ENCODE results near the gene TMIGD3. TPM values are rescaled to one million over a fixed set of nuclear protein-coding genes. Genes with fewer than 3 reads are reported as not detected.
A peak's percentile ranks its signal among the peaks of the same experiment; 100 is the strongest.

TMIGD3 gene
- polyA plus RNA-seq, 1 donor = 0.27 TPM

DNA sequence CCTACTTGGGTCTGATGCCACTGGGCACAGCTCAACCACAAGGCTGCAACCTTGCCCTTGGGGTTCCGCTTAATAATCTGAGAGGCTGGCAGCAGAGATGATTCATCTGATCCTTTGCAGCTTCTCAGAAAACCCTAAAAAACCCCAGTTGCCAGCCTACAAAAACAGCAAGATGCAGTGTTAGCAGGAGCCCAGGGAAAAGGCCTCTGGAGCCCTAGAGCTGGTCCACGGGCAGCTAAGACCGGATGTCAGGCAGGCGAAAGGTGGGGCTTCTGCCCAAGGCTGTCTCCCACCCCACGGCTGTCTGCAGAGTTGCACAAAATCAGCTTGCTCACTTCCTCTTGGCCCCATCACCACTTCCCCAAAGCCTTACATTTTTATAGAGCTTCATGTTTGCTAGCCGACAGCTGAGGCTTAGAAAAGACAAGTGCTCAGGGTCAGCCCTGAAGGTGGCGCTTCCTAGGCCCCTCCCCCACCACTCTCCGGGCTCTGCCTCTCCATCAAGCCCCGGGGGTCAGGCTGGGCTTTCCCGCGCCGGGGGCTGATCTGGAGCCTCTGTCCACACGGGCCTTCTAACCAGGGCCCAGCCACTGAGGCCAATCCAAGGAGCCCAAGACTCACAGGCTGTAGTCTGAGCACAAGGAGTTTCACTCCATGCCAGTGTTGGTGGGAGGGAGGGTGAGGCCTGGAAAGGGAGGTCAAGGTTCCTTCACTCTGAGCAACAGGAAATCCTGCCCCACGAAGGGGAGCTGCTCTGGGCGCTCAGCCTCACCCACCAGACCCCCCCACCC lies 4.2 kb upstream of the TMIGD3 start:
- peak; percentile 75 for DNase-seq

DNA sequence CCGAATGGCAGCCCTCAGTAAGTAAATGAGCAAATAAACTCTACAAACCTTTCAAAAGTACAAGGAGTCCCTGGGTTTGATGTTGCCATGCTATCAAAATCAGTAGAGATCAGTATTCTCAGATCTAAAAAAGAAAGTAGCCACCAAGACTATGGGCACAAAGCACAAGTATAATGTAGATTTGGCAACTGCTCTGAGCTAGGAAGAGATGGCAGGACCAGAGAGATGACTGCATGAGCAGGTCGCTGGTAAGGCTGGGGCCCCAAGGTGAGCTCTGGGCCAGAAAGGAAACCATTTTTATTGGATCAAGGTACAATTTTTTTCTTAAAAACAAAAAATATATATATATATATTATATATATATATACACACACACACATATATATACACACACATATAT lies 3.1 kb upstream of the TMIGD3 start:
- no peak for DNase-seq

DNA sequence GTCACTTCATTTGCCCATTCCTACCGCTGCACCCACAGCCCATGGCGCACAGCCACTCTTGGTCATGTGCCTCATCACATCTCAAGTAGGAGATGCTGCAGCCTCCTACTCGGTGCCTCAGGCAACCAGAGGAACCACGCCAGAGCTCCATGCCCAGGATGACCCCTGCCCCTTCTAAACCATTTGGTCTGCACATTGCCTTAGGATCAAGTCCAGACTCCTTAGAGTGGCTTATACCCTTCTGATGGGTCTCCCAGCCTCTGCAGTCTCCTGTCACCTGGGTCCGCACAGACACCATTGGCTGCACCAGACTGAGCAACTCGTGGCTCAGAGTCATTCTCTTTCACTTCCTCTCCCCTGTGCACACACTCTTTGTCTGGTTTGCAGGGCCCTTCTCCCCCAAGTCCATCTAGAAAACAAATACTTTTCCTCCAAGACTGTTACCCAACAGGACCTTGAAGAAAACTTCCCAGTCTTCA lies 2.2 kb upstream of the TMIGD3 start:
- DNase-seq = no peak

DNA sequence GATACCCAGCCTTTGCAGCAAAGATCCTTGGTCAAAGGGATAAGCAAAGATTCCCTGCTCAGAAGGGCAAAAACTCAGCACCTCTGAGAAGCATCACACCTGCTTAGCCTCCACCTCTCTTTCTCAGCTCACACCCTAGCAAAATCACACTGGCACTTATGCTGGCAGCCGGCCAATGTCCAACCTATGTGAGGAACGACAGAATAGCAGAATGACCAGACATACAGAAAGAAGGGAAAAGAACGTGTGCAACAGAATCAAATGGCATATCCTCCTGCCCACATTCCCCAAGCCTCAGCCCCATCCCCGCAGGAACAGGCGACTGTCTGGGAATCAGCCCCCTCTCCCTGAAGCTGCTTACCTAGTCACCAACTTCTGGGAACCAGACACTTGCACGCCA lies 664 bp upstream of the TMIGD3 start:
- DNase-seq = no peak

DNA sequence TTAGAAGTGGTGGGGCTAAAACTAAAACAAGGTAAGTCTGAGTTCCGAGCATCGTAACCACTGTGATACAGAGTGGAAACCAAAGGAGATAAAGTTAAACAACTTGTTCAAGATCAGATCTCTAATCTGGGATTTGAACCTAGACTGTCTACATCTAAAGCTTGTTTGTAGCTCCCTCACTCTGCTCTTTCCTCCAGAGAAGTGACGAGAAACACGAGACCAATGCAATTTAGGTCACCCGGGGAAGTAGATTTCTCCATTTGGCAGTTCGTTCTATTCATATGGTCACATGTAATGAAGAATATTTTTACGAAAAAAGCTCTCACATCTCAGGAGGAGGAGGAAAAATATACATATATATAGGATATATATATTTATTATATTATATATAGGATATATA lies 1.8 kb downstream of the TMIGD3 start:
- DNase-seq = no peak

DNA sequence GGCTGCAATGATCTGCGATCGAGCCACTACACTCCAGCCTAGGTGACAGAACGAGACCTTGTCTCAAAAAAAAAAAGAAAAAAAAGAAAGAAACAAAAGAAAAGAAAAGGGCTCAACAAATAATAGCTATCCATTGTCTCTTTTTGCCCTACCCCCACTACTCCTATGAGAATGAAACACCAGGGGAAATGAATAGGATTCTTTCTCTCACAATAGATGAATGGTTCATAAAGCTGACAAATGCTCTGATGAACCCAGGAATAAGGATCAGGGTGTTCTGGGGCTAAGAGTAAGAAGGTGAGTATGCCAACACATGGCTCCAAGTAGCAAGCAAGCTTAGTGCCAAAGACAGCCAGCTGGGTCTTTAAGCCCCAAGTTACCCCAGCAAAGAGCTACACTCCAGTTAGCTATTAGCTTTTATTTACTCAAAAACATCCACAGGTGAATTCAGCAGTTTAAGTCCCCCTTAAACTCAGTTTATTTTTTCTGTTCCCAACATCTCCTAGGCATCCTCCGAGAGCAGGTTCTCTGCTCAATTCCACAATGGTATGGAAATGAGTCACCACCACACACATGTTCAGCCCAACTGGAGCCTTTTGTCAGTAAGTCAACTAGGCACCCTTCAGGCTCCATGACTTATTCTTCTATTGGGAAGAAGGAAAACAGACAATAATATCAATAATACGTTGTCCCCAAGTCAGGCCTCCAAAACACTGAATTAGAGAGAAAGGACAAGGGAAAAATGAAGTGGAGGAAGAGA lies 4.2 kb downstream of the TMIGD3 start:
- no peak for DNase-seq

DNA sequence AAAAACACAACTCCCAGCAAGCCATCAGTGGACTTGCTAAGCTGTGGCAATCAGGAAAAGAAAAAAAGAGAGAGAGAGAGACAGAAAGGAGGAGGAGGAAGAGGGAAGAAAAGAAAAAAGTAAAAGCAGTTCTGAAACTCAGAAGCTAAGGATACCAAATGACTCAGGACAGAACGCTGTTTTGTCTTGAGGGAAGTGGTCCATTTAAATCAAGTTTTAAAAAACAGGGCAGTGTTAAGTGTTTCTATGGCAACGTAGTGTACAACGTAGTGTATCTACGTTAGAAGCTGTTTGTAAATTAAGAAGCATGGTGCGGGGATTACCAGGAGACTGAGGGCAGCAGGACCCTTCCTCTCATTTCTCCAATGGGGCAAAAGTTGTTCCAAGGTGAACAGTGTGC lies 5.8 kb downstream of the TMIGD3 start:
- no peak for DNase-seq

DNA sequence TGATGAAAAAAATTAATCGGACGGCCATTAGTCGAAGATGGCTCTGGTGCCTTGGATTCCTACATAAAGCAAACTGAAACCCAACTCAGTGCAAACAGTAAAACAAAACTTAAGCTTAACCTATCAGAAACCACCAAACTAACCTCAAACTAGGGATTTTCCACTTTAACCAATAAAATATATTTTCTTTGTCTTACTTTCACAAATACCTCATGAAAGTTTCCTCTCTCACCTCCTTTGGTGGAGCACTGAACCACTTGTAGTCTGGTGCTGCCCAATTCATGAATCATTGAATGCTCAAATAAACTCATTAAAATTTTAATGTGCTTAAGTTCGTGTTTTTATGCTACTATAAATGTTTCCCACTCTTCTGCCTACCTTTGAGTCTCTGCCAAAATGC lies 7.0 kb downstream of the TMIGD3 start:
- DNase-seq = no peak

DNA sequence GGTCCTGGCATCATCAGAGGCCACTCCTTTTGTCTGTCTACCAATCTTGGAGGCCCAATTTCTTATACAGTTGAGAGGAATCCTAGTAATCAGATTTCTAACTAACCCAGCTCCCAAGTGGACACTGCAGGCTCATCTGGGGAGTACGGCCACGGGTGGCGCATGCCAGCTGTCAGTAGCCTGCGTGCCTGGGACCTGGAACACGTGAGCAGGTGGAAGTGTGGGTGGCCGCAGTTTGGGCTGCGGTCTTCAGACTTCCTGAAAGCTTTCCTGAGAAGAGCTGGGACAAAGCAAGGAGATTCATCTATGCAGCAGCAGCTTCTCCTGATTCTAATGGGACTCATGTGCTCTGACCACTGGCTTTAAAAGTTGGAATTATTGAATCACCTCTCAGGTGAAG lies 12.4 kb downstream of the TMIGD3 start:
- DNase-seq = no peak

DNA sequence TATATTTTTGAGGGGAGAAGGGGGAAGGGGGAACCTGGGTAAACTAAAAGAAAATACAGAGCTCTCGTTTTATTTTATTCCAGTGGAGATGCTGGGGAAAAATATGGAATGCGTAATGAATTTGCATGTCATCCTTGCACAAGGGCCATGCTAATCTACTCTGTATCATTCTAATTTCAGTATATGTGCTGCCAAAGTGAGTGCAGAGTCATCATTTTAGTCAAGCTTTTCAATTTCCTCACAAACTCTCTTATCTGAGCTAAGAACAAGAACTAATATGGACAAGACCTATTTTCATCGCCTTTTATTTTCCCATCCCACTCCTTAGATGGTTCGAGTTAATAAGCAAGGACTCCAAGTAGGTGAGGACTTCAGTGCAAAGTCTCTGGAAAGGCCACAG lies 13.2 kb downstream of the TMIGD3 start:
- DNase-seq = no peak

DNA sequence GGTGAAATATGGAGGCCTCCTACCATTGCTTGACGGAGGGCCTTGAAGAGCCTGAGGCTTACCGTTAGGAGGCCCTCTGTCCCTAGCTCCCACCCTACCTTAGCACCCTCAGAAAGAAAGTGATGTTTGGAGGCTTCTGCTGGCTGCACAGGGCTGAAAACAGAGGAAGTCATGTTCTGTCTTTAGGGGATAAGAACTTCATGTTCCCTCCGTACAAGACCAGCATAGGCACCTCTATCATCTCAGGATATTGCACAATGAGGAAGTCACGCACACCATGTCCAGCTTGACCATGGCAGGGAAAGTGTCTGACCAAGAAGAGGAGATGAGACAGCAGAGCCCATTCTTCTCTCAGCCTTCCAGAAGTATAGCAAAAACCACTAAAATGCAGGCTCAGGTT lies 13.8 kb downstream of the TMIGD3 start:
- no peak for DNase-seq

DNA sequence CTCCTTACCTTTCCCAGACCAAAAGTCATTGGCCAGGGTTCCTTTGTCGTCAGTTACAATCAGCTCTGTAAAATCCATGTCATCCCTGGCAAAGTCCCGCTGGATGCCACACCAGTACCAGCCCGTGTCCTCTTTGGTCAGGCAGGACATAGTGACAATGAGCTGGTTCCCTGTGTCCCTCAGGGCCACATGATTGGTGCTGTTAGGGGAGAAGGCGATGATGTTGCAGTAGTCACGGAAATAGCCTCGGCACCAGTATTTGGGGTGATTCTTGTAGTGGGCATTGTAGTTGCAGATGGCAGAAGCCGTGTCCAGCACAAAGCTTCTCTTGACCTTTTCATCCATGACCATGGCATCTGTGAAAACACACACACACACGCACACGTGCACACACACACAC lies 14.8 kb downstream of the TMIGD3 start:
- DNase-seq = no peak

DNA sequence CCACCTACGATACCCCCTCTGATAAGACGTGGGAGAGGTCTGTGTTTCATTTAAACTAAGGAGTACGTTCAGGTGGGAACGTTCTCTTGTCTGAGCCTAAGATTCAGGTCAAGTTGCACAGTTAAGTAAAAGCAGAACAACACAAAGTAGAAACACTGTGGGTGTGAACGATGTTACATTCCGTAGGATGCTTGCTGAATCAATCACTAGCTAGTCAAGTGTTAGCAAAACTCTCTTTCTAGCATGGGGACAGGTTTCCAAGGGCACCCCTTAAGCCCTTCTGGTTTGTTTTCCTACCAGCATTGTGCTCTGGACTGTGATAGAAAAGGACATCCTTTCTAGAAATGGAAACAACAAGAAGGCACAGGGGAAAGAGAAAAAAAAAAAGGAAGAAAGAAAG lies 16.3 kb downstream of the TMIGD3 start:
- DNase-seq = no peak

DNA sequence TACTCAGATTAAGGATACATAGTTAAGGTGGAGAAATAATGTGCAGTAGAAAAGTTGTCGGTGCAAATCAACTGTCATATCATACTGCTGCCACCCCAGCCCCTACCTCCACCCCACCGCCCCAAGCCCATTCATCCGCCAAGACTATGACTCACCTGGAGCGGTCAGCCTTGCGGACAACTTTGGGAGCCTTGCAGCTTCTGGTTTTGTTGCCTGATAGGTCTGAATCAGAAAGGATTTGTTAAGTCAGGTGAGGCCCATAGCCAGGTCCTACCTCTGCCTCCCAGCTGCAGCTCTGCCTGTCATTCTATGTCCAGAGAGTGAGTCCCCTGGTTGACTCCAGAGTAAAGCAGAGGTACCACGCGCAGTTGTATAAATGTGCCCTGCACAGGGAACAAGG lies 17.0 kb downstream of the TMIGD3 start:
- no peak for DNase-seq

DNA sequence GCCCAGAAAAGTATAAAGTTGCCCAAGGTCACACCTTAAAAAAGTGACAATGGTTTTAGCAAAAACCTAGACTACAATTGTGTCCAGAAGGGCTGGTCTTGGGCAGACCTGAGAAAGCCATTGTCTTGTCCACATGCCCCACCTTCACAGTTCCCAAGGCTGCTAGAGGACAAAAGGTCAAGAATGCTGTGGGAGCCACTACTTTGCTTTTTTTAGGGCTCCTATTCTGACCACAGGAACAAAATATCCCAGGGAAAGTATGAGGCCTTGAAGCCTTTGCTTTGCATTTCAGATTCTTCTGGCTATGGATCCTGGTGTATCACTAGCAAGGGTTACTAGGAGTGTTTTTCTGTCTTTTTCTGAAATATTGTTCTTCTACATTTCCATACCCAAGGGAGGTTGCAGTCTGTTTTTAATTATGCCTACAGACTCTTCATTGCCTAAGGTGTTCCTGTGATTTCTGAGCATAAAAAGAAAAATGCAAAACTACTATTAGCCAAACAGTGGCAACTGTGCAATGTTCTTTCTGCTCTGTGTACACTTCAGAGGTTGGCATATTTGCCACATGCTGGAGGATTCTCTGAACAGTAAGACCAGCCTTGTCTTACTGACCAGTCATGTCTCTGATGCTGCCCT lies 18.9 kb downstream of the TMIGD3 start:
- DNase-seq = no peak

DNA sequence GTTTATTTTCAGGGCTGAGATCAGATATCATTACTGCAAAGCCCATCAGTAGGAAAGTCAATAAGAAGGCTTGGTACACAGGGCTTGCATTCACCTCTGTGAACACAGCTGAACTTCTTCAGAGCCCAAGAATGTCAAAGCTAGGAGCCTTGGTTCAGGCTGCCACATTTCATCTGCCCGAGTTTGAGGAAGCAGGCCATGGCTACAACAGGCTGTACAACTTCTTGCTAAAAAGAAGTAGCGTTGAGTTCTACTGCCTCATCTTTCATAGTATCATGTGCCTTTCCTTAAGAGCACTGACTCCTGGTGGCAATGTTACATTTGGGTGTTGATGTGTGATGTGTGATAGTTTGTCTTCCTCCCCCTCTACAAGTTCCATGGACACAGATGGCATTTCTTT lies 19.6 kb downstream of the TMIGD3 start:
- DNase-seq = no peak

DNA sequence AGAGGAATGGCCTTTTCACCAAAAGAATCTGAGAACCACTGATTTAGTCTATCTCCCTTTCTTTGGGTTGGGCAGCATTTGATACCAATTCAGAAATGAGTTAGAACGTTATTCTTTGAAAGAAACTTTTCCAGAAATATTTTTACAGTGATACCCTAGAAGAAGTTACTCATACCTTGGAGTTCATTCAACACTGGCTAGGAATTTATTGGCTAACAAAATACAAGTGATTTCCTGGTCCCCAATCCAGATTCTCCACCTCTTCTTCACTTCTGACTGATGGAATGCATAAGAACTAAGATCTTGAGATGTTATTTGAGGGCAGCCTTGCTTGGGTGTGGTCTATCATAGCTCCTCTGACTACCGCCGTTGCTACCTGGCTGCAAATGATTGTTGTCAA lies 20.3 kb downstream of the TMIGD3 start:
- no peak for DNase-seq

DNA sequence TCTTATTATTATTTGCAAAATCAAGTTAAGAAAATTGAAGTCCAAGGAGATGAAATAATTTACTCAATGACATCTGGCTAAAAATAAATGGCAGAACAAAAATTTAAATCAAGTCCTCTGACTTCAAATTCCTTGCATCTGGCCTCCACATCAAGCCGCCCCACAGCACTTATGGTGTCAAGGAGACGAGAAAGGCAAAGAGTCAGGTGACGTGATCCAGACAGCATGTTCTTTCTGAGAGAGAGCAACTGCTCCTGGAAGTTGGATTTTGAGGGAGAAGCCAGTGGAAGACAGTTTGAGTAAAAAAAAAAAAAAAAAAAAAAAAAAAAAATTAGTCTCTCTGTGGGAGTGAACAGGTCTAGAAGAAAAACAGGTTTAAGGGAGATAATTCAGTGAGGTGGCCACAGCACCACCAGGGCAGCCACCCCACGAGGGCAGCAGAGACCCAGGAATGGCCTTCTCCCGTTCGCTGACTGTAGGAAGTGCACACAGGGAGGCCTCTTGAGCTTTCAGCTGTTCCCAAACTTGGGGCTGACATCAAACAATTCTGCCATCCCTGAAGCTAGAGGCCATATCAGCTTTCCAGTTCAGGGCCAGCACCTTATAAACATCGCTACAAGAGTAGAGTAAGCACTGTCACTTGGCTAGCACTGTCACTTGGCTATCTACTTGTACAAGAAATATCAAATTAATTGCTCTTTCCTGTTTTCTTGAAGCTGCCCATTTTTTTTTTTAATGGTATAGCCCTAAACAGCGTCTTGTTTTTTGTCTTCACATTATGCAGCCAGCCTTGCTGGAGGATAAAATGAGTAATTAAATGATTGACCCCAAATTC lies 21.8 kb downstream of the TMIGD3 start:
- peak; percentile 67 for DNase-seq

DNA sequence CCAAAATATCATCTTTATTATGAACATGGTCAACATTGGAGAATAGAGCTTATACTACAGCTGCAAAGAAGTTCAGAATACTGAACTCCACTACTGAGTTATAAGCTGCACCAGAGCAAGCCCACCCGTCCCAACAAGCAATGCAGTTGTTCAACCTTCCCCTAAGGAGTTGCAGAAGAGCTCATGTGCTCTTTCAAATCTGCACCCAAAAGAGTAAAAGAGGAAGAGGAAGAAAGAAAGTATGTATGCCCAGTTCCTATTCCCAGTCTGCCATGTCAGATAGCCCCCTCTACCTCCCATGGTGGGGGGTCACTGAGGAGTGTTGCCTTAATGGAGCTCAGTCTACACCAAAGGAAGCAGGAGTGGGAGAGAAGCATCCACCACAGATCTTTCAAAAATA lies 22.8 kb downstream of the TMIGD3 start:
- DNase-seq = no peak

DNA sequence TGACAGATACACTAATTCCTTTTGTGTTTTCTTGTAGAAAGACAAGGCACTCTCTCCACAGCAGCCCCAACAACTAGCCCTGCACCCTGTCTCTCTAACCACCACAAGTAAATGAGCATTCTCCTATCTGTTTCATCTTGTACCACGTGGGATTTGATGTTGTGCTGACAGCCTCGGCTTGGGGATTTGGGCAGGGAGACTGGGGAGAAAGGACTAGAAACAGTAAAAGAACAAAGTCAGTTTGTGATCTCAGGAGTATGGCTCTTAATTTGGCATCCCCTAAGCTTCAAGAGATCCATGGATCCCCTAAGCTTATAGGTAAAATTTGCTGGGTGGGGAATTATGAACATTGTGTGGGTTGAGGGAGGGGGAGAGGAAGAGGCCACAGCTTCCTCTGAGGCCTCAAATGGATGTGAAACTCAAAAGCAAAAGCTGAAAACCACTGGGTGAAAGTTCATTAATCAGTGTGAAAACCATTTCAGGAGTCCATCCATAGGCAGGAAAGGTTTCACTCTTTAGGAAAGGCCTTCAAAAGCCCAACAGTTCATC lies 26.6 kb downstream of the TMIGD3 start:
- DNase-seq = no peak

DNA sequence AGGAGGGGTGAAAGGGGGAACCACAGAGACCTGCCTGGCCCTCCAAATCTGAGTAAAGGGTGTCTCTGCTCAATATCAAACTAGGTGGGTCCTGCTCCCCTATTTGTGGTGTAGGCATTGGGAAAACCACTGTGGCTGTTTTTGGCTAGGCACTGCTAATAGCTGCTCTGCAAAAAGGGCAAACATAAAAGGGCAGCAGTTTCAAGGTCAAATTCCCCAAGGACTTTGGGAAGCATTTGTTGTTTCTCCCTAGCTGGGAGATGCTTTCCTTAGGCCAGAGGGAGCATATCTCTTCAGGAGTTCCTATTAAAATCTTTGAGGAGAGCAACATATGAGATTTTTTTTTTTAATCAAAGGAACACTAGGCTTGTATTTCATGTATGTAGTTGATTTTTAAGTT lies 27.2 kb downstream of the TMIGD3 start:
- DNase-seq = no peak

DNA sequence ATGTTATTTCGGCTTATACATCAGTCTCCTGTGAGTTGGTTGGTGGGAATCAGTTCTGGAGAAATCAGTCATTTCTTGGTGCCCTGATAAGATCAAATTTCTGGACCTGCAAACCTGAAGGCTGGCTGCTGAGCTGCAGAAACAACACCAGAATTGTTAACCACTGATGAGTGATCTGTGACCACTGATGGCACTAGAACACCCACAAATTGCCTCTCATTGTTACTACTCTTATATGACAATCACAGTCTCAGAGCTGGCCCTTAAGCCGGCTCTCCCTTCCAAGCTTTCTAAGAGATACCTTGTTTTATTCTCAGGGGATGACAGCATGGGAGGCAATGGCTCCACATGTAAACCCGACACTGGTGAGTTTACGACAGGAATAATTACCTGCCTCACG lies 27.7 kb downstream of the TMIGD3 start:
- no peak for DNase-seq

All from hindlimb muscle (tissue), 1 donor.